Psoas muscle (tissue), 8 donors: ENCODE data around the gene AFF3. TPM values are rescaled to one million over a fixed set of nuclear protein-coding genes. Genes with fewer than 3 reads are reported as not detected.

Experiments
- ATAC-seq, 4 donors: fragments of 200-7000 bp; cut with Tn5 transposase; one replicate each; pipeline ENCODE4 v1.9.1; 2020; ENCODE audit warnings: moderate library complexity in 3 of 4, mild to moderate bottlenecking in 2 of 4
- DNase-seq, 2 donors: peaks; one replicate each; pipeline ENCODE4 v3.0.0-alpha.2; 2020
- H3K27ac ChIP-seq: fragments of 200-600 bp; one replicate; pipeline ENCODE4 v1.8.0; 2022
- H3K27me3 ChIP-seq, 3 donors: fragments of 200-600 bp in 1 of 3; one replicate each; pipeline versions ENCODE4 v1.6.1 to v1.8.0; 2013 to 2022; ENCODE audit warnings: low read length in 2 of 3, mild to moderate bottlenecking in 2 of 3, moderate library complexity in 1 of 3; ENCODE audit not compliant: insufficient read depth in 3 of 3
- H3K36me3 ChIP-seq, 2 donors: fragments of 200-600 bp in 1 of 2; one replicate each; pipeline versions ENCODE4 v1.6.1 to v1.8.0; 2013 to 2022; ENCODE audit warnings: low read depth in 1 of 2, mild to moderate bottlenecking in 1 of 2, moderate library complexity in 1 of 2; ENCODE audit not compliant: insufficient read depth in 1 of 2
- H3K4me1 ChIP-seq: fragments of 200-600 bp; one replicate; pipeline ENCODE4 v1.8.0; 2022
- H3K4me3 ChIP-seq: fragments of 200-600 bp; one replicate; pipeline ENCODE4 v1.8.0; 2022; ENCODE audit warnings: mild to moderate bottlenecking
- H3K9me3 ChIP-seq: fragments of 200-600 bp; one replicate; pipeline ENCODE4 v1.8.0; 2022
- WGBS, 3 donors: extraction: QIAGEN DNeasy Blood & Tissue Kit; methylation state at CpG; one replicate each; pipeline versions ENCODE4 v1.1.6 to v1.1.7; 2013; 5-methylcytosine and 5-hydroxymethylcytosine counted together
- intact Hi-C, 2 donors: fragments of 100-400 bp; cut with DNase I; formaldehyde crosslinking; loops; one replicate each; pipeline versions ENCODE4 v1.11.0 to v1.14.2; 2022
- polyA plus RNA-seq, 3 donors: library from polyadenylated mRNA; stranded (reverse); fragments of 200-250 nt; gene quantifications; one replicate each; pipeline ENCODE4 v1.2.3, GENCODE V29; 2013
- total RNA-seq, 4 donors: library from RNA; stranded (reverse); fragmentation: NEBNext Ultra II Directional in 2 of 4; extraction: Animal tissue kit (Norgen Biotek cat#: 25700) in 2 of 4; gene quantifications; one replicate each; pipeline versions ENCODE4 v1.2.1 to v1.2.4, GENCODE V29; 2021 to 2023
- TF ChIP-seq, protein P1 (sequence below): fragments of 200-600 bp; IDR thresholded peaks from one replicate; pipeline ENCODE4 v1.8.0; 2022; ENCODE audit warnings: antibody characterized with exemption
- donor health status: healthy with polysubstance abuse.
- donor health status: DM: no; HTN: no; CAD: no; lungs with moderate emphysema.
- donor health status: Bipolar disorder and iron deficiency.
- donor health status: healthy.
- donor health status: DM: yes; HTN: yes; CAD: no.
- donor health status: DM: no; HTN: no; CAD: no.
- donor health status: DM: no; HTN: no; CAD: no.
- donor health status: DM: yes; HTN: yes; CAD: no.

The AFF3 gene
- total and polyA plus RNA-seq, 7 donors, result 0.08 to 2.9 (median 0.44) TPM

DNA sequence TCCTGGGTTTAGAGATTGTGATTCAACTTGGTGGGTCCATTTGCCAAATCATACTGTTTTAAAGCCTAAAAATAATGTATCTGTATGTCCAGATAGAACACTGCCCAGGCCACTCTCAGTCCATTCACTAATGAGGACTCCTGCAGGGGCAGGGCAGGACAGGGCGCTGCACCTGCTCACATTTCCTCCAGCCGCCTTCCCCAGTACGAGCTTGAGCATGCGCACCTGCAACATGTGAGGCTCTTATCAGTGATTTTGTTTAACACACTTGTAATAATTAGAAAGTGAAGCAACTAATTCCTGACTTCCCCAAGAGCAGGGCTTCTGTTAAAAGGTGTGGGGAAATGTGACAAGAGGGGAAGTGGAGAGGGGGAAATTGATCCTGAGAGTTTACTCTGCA, 89.7 kb downstream of the AFF3 start:
- TF ChIP-seq, protein P1, sequence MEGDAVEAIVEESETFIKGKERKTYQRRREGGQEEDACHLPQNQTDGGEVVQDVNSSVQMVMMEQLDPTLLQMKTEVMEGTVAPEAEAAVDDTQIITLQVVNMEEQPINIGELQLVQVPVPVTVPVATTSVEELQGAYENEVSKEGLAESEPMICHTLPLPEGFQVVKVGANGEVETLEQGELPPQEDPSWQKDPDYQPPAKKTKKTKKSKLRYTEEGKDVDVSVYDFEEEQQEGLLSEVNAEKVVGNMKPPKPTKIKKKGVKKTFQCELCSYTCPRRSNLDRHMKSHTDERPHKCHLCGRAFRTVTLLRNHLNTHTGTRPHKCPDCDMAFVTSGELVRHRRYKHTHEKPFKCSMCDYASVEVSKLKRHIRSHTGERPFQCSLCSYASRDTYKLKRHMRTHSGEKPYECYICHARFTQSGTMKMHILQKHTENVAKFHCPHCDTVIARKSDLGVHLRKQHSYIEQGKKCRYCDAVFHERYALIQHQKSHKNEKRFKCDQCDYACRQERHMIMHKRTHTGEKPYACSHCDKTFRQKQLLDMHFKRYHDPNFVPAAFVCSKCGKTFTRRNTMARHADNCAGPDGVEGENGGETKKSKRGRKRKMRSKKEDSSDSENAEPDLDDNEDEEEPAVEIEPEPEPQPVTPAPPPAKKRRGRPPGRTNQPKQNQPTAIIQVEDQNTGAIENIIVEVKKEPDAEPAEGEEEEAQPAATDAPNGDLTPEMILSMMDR, result no peak
- intact Hi-C loops, result no loop called here
- no peak for ATAC-seq

DNA sequence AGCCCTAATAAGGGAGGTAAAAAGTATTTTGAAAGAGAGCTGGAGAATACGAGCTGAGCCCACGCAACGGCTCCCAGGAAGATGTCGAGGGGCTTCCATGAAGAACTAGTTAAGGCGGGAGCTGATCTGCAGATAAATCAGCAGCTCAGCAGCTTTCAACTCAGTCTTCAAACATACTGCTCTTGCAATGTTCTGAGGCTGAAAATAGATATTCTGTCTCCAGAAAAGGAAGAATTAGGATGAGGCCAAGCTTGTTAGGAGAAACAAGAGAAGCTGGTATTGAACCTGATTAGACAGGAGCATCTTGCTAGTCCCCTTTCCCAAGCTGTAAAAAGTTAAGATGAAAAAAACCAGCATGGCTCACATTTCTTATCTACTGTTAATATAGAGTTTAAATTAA, 91.1 kb downstream of the AFF3 start:
- intact Hi-C loops, result no loop called here
- TF ChIP-seq, protein P1, result no peak
- Histone ChIP-seq H3K4me3 (no peak overlapping the region), H3K27me3 (no peaks in the 10 kb centered on the region), H3K4me1 (no peaks in the 10 kb centered on the region), H3K36me3 (no peaks in the 10 kb centered on the region), H3K9me3 (no peaks in the 10 kb centered on the region), H3K27ac (no peak overlapping the region)
- 83 to 86% (median 85%) methylated on average over 5 of the region's 5 CpGs for WGBS, 3 donors
- DNase-seq, result no peak
- ATAC-seq, result no peak

More for the DNA sequence above, 89.7 kb downstream of the AFF3 start:
- Histone ChIP-seq H3K36me3 (no peaks in the 10 kb centered on the region), H3K4me1 (no peaks in the 10 kb centered on the region), H3K27ac (no peak overlapping the region), H3K9me3 (no peaks in the 10 kb centered on the region), H3K27me3 (no peaks in the 10 kb centered on the region), H3K4me3 (no peak overlapping the region)
- no peak for DNase-seq
- WGBS, 3 donors, result 89 to 96% (median 91%) methylated on average over 4 of the region's 4 CpGs

DNA sequence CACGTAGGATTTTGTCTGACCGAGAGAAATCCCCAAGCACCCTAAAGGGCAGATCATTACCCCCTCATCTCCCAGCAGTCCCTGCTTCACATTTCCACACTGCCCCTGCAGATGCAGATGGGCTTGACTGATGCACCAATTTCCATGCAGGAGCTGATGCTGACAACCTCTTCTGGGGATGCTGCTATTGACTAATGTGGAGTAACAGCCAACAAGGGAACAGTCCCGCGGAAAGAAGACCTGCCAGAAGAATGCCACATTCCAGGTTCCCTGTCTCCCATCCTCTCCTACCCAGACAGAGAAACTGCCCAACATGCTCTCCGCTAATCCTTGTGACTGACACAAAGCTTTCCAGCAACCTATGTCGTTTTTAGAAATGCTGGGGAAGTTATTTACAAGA, 91.7 kb downstream of the AFF3 start:
- Histone ChIP-seq H3K27ac (no peak overlapping the region), H3K36me3 (no peaks in the 10 kb centered on the region), H3K27me3 (no peaks in the 10 kb centered on the region), H3K9me3 (no peaks in the 10 kb centered on the region), H3K4me3 (no peak overlapping the region), H3K4me1 (no peaks in the 10 kb centered on the region)
- 77 to 86% (median 78%) methylated on average over 6 of the region's 6 CpGs for whole genome bisulfite sequencing, 3 donors
- intact Hi-C loops, result no loop called here
- TF ChIP-seq, protein P1, result no peak
- ATAC-seq, result no peak
- DNase-seq, result no peak

DNA sequence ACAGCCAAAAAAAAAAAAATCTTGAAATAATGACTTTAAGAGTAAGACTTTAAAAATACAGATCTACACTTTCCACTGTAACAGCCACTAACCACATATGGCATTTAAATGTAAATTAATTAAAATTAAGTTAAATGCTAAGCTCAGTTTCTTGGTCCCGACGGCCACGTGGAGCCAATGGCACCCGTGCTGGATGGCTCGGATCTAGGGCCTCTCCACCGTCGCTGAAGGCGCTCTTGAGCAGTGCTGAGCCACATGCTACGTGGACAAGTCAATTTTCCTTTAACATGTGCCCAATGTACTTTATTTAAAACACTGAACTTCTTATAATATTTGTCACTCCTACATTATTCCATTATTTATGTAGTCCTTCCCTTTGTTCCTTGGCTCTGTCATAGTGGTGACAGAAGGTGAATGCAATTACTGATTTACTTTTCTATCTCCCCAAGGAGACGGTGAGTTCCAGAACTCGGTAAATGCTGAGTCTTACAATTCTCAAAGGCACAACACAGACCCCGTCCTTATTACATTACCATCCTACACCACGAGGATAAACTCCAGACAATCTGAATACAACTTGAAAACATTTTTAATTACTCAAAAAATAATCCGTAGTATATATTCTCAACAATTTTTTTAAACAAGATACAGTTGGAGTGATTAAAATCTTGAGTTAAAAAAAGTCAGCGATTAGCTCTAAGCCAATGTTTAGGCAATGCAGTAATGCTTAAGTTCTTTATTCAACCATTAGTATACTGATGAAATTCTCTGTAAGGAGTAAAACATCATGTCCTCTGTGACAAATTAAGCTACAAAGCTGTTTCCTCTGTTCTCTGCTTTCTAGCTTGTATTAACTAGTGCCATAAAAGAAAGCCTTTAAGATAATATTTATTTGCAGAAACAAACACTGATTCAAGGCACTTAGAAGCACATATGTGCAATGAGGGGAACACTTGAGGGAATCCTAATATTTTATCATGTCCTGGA, 95.1 kb downstream of the AFF3 start:
- Histone ChIP-seq H3K27me3 (peaks cover 0 to 2% (median 0%) of the 10 kb centered on the region in 3 donors), H3K36me3 (no peaks in the 10 kb centered on the region), H3K27ac (no peak overlapping the region), H3K4me1 (no peaks in the 10 kb centered on the region), H3K4me3 (no peak overlapping the region), H3K9me3 (no peaks in the 10 kb centered on the region)
- DNase-seq (no peak), ATAC-seq (no peak)
- TF ChIP-seq, protein P1, result no peak
- intact Hi-C loops, result no loop called here
- 85% methylated on average over 15 of the region's 15 CpGs for WGBS, 3 donors
